HG03095 (cell line): ENCODE measurements around the gene RRAGD.

Experiments used
- ATAC-seq: cut with Tn5 transposase; IDR thresholded peaks from one replicate; pipeline ENCODE4 v1.9.1; 2021; ENCODE audit warnings: moderate library complexity; ENCODE audit not compliant: unreplicated experiment

RRAGD gene, protein sequence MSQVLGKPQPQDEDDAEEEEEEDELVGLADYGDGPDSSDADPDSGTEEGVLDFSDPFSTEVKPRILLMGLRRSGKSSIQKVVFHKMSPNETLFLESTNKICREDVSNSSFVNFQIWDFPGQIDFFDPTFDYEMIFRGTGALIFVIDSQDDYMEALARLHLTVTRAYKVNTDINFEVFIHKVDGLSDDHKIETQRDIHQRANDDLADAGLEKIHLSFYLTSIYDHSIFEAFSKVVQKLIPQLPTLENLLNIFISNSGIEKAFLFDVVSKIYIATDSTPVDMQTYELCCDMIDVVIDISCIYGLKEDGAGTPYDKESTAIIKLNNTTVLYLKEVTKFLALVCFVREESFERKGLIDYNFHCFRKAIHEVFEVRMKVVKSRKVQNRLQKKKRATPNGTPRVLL

DNA sequence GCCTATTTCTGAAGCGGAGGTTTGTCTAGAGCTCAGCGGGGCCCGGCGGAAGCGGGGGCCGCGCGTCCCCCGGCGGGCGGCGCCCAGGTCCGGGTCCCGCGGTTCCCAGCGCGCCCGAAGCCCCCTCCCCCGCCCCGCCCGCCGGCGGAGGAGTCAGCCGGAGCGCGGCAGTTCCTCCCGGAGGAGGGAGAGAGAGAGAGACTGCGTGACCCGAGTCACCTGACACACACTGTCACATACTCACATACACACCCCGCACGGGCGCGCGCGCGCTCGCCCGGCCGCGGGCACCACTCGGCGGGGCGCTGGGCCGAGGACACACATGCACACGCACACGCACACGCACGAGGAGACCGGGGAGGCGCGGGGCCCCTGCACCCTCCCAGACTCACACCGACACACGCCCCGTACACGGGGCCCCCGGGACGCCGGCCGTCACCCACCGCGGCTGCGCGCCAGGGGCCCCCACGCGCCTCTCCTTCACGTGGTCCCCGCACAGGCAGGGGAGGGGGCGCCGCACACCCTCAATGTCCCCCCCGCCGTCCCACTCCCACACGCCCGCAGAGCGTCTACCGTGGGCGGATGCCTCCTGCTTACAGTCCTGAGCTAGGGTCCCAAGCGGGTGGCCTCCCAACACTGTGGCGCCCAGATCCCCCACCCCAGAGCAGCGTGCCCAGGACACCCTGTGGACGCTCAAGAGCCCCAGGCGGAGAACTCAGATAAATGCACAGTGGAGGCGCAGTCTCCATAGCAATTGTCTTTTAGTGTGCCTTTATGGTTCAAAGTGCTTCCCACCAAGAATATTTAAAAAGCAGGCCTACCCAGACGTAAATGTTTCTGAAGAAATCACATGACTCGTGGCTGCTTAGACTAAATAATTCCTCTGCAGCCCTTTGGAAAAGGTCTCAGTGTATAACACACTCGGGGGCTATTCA is at the start of gene RRAGD:
TSS of gene RRAGD (minus strand) at position 203 of the 935 bp plus-strand sequence. CDS start 280 bp downstream, outside the sequence.
- ATAC-seq: peak; percentile 83

DNA sequence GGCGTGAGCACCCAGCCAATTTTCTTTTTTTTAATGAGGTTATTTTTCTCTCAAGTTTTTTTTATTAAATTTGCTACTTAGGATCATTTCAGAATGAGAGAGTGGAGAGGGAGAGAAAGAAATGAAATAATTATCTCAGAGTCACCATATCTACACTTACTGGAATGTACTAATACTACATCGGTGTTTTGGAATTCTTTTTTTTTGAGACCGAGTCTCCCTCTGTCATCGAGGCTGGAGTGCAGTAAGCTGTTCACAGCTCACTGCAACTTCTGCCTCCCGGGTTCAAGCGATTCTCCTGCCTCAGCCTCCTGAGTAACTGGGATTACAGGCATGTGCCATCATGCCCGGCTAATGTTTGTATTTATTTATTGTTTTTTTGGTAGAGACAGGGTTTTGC is 48.6 kb upstream of the RRAGD start:
- no peak for ATAC-seq

DNA sequence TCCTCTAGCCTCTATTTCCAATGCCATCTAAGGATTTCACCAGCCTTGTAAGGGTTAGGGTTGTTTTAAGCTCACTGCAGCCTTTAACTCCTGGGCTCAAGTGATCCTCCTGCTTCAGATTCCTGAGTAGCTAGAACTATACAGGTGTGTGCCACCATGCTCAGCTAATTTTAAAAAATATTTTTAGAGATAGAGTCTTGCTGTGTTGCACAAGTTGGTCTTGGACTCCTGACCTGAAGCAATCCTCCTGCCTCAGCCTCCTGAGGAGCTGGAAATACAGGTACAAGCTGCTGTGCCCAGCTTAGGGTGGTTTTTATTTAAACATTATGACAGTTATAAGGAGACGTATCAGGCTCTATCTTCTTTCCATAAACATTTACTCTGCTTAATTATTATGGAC is 47.4 kb upstream of the RRAGD start:
- ATAC-seq: no peak

DNA sequence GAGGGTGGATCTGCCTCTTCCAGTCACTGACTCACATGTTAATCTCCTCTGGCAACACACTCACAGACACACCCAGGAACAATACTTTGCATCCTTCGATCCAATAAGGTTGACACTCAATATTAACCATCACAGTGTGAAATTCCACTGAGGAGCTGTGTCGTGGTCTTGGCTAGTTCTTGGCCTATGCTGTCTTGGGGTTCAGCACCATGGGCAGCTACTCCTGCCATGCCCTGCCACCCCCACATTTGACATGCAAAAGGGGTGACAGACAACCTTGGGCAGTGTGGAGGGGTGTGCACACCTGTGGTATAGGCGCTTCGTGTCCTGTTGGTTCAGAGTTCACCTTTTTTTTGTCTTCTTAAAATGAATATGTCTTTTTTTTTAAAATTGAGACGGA is 46.6 kb upstream of the RRAGD start:
- ATAC-seq: no peak

DNA sequence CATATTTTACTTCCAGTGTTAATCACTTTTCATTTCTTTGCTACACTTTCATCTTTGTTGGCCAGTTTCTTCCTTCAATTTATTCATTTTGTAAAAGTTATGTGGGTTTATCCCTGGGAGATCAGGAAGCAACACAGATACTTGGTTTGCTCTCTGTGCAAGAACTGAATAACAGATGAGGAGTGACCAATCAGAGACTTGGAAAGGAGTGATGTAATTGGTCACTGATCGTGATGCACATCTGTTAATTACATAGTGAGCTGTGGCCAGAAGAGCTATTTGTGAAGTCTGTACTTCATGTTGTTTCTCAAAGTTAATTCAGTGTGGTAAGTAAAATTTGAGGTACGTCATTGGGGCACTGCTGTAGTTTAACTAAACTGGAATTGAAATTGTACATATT is 42.2 kb upstream of the RRAGD start:
- no peak for ATAC-seq

DNA sequence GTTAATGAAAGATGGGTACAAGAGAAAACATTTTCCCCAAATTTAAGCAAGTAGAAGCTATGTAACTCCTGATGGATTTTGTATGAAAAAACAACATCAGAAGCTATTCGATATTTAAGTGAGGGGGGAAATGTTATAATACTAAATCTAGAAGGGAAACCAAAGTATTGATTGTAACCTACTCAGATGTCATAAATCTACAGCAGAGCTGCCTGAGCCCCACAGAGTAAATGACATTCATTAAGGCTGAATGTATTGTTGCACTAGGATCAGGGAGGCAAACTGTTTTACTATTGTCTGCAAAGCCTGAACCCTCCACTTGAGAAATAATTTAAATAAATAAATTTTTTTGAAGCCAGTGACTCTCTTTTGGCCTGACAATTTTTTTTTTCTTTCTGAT is 40.2 kb upstream of the RRAGD start:
- ATAC-seq: no peak

DNA sequence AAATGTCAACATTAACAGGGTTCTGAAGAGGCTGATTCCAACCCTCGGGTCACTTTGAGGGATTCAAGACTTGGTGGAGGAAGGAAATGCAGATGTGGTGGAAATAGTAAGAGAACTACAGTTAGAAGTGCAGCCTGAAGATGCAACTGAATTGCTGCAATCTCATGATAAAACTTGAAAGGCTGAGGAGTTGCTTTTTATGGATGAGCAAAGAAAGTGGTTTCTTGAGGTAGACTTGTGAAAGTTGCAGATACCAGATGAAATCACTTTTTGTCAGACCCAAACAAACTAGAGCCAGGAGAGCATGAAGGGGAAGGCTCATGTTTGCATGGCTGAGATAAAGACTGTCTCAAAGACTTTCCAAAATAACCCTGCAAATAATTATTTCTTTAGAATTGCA is 37.1 kb upstream of the RRAGD start:
- no peak for ATAC-seq

DNA sequence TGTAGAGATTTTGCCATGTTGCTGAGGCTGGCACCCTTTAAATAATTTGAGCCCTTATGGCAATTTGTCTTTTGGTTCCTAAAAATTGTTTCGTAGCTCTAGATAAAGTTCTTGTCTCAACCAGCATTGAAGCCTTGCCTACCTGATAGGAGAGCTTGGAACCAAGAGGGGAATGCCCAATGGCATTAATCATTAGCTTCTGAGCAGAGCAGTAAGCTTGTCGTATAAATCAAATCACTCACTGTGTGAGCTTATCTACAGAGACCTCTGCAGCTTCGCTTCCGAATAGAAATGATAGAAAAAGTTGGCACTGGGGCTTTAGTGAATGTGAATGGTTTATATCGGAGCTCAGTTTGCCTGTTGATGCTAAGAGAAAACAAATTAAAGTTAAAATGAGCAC is 31.6 kb upstream of the RRAGD start:
- ATAC-seq: no peak

DNA sequence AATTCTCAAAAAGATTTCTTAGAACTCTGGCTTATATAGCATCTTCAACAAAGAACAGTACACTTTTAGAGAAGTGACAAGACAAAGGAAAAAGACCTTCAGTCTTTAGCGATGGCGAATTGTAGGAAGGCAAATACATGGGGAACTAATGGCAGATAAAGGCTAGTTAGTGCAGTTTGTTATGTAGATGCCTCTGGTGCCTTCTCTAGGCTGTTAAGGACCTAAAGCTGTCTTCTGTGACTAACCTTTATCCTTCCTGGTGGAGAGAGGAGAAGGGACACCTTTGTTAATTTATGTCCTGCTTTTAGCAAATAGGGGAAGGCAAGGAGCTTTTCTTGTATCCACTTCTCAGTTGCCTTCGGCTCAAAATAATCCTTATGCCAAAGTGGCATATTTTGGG is 28.1 kb upstream of the RRAGD start:
- ATAC-seq: no peak

DNA sequence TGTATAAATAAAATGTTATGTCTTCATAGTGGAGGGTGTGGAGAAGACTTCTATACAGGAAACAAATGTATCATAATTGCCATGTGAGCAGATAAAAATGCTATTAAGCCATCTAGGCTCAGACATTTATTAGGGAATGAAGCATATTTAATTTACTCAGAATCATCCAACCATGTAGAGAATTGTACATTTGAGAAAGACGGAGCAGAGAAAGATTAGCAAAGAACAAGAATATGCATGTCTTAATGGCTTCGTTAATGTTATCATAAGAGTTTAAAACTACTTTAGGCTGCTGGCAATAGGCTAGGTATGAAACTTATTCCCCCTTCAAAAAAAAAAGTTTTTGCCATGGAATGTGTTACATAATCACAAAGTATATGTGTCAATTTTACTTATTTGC is 26.9 kb upstream of the RRAGD start:
- no peak for ATAC-seq

DNA sequence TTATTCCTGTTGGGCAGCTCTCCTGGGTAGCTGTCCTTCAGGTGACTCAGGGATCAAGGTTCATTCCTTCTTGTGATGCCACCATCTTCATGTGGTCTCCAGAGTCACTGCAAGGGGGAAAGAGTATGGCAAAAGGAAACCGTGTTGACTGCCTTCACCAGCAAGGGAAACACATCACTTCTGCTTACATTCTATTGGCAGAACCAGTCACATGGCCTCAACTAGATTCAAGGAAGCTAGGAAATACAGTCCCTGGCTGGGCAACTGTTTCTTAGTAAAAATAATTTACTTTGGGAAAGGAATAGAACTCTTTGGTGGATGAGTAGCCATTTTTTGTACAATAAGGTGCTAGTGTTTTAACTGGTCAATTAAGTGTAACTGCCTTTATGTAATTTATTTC is 26.2 kb upstream of the RRAGD start:
- no peak for ATAC-seq

DNA sequence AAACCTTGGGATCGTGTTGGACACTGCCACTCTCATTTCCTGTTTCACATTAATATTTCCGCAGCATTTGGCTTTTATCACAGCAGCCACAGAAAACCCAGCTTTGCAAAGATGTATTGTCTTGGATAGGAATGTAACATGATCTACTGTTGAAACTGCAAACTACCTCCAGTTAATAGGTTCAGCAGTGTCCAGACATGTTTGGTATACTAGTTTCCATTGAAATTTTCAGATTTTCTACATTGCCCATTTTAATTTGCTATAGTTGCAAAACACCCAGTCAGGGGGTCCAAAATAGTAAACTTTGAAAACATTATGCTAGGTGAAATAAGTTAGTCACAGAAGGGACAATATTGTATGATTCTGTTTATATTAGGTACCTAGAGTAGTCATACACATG is 24.2 kb upstream of the RRAGD start:
- no peak for ATAC-seq

DNA sequence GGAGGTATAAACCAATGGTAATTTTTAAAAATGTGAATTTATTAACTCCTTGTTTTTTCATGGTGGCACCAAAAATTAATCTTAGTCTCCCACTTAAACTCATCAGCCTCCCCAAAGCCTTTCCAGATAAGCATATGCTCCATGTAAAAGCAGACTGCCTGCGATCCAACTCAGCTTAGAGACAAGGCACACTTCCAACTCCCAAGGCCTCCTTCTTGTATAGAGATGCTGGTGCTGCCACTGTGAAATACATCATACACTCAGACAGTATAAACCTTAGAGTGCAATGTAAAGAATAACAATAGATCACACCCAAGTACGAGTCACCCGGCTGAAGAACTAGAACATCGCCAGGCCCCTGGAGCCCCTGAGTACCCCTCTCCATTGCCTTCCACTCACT is 22.9 kb upstream of the RRAGD start:
- no peak for ATAC-seq

DNA sequence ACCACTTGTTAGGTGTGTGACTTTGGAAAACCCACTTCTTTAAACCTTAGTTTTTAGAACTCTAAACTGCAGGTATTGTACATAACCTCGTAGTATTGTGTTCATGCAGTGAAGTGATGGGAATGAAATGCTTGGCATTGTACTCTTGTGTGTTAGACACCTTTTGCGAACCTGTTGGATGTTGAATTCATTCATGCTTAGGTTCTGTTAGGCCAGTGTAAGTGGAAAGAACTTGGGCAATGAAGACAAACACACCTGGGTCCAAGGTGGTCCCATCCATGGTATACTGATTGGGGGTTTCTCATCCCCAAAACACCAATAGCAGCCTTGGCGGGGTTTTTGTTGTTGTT is 22.1 kb upstream of the RRAGD start:
- ATAC-seq: no peak

DNA sequence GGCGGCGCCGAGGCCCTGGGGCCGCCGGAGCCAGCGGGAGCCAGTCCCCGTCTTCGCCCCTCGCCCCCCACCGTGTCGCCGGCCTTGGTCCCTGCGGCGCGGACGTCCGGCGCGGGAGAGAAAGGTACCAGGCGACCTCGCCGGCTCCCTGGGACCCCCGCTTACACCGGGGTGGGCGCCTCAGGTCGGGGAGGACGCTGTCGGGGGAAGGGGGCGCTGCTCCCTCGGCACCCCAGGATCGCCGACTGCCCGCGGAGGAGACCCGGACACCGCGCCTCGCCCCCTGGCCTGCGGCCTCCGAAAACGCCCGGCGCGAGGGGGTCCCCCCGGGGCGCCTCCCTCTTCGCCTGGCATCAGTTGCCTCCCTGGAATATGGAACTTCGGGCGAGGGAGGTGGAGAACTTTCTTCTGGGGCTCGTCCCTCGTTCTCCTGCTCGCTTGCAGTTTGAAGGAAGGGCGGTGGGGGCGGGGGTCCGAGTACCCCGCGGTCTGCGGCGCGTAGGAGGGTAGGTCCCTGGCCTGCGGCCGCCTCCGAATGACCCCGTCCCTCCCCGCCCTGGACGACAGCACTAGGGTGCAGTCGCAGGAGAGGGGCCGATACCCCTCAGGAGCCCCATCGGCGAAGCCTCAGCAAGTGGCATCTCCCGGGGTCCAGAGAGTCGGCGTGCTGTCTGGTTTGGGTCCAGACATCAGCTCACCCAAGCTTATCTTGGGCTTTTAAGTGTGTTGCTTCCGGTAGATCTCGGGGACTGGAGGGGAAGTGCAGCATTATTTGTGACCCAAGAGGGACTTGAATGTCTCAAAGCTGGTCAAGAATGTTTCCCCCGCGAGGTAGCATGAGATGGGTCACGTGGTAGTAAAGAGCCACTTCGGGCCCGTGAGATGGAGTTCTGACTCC is 21.4 kb upstream of the RRAGD start:
- ATAC-seq: peak; percentile 26

DNA sequence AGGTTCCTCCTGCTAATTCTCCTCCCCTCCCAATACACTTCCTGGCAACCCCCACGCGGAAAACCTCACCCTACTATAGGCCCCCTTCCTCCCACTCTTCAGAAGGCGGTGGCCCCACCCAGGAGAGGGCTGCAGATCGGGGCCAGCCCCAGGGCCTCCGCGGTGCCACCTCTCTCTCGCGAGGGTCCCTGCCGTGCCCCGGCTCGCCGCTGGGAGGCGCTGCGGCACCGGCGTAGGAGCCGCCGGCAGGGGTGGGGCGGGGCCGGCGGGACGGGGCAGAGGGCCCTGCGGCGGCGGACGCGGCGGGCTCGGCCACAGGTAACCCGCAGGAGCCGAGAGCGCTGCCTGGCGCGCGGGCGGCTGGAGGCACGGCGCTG is 20.8 kb upstream of the RRAGD start, which contains the start of gene ANKRD6:
TSS of gene ANKRD6 (plus strand) at position 278 of the 377 bp plus-strand sequence. CDS start 133,825 bp downstream, outside the sequence.
- peak; percentile 89 for ATAC-seq

DNA sequence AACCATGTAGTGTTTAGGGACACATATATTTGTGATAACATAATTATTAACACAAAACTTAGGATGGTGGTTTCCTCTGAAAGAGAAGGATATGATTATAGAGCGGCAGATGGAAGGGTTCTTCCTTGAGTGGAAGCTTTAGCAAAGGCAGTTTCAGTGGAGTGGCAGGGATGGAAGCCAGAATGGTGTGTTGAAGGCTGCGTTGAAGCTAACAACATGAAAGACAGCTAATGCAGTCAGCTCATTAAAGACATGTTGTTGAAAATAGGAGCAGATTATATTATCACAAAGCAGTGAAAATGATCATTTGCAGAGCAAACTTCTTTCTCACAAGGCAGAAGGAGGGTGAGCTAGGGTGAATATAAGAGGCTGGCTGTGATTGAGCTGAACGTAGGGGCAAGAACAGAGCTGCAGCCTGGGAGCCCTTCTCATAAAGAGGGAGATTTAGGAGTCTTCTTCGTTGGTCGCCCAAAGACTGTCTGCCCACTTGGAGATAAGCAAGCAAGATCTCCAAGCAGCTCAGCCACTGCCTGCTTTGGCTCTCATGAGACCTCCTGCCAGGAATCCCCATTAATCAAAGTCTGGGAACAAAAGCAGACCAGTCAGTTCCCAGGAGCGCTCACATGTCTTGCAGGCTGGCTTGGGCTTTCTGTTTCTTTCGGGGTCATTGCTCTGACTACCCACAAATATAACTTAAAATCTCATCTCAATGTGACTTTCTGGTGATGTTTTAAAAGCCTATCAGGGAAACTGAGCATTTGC is 18.3 kb upstream of the RRAGD start:
- ATAC-seq: no peak

DNA sequence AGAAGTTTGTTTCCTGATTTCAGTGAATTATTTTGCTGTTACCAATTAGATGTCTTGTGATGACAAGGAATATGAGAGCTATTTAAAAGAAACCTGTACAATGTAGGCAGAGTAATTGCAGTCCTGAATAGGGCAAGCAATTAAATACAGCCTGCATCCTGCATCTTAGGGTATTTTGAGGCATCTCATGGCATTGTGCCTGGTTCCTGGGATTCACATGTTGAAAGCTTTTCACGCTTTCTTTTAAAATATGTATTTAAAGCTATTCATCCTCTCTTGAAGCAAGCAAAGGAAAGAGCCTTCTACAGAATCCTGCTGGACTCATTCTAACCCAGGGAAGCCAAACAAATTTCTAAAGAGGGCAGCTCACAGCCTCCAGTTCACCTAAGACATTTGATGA is 4.7 kb upstream of the RRAGD start:
- no peak for ATAC-seq

DNA sequence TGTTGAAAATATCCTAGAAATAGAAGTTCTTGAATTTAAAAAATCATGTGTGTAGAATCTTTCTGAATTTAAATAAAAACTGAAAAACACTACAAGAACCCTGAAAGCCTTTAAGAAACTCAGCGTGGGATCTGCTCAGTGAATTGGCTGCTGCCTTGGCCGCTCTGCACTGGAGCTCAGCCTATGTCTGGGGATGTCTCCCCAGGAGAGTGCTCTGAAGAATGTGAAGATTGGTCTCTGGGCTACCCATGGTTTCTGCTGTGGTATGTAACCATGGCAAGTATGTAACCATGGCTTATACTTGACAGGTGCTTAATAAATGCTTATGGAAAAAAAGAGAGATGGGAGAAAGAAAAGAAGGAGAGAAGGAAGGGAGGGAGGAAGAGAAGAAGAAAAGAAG is 3.1 kb upstream of the RRAGD start:
- ATAC-seq: no peak

DNA sequence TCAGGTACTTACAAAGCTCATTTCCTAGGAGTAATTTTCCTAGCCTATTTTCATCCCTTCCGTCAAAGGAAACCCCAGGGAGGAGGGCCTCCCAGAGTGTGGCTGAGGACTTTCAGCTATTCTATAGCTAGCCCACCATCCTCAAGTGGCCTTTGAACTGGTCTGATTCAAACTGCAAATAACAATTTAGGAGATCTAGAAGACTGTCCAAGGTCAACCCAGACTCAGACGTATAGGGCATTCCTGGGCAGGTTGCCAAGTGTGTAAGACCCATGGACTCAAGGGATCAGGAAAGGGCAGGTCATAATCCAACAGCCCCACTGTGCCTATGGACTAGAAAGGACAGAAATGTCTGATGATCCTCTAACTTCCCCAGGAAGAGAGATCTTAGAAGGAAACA is 2.1 kb upstream of the RRAGD start:
- no peak for ATAC-seq
